ENCODE results near the gene THNSL1.
"Not testable (repeated sequence)": the region's sequence is repeated elsewhere in the genome, so short reads cannot be mapped to it uniquely, and the experiment has no call there.

THNSL1 gene

GRCh38 chr10:25011591-25011990, 4.8 kb upstream of the THNSL1 start:
- DNase-seq: not testable (repeated sequence)

- no peak for DNase-seq
Measured at GRCh38 chr10:25014579-25014978, 1.8 kb upstream of the THNSL1 start.

GRCh38 chr10:25015828-25016375, 510 bp upstream of the THNSL1 start, which contains the start of gene ENKUR:
Gene ENKUR, minus strand, starts transcription at chr10:25016158. Its CDS starts 222 bp downstream, at chr10:25015936.
- DNase-seq: peak; percentile 94

- DNase-seq: peak; percentile 10
Measured at GRCh38 chr10:25017154-25017590, 760 bp downstream of the THNSL1 start.

GRCh38 chr10:25017661-25018060, 1.2 kb downstream of the THNSL1 start:
- DNase-seq: no peak

- no peak for DNase-seq
Measured at GRCh38 chr10:25018703-25019102, 2.3 kb downstream of the THNSL1 start.

GRCh38 chr10:25023278-25023677, 6.9 kb downstream of the THNSL1 start:
- no peak for DNase-seq

GRCh38 chr10:25024528-25024927, 8.1 kb downstream of the THNSL1 start:
- no peak for DNase-seq

GRCh38 chr10:25026463-25026862, 10.1 kb downstream of the THNSL1 start:
- no peak for DNase-seq

GRCh38 chr10:25028711-25029110, 12.3 kb downstream of the THNSL1 start:
- DNase-seq: no peak

GRCh38 chr10:25029519-25029918, 13.1 kb downstream of the THNSL1 start:
- no peak for DNase-seq

- no peak for DNase-seq
Measured at GRCh38 chr10:25036381-25036780, 20.0 kb downstream of the THNSL1 start.

- no peak for DNase-seq
Measured at GRCh38 chr10:25038325-25038724, 21.9 kb downstream of the THNSL1 start.

GRCh38 chr10:25039531-25039930, 23.1 kb downstream of the THNSL1 start:
- DNase-seq: no peak

GRCh38 chr10:25046641-25047040, 30.2 kb downstream of the THNSL1 start:
- no peak for DNase-seq

- DNase-seq: no peak
Measured at GRCh38 chr10:25047088-25047487, 30.7 kb downstream of the THNSL1 start.

GRCh38 chr10:25047591-25048301, 31.3 kb downstream of the THNSL1 start:
- DNase-seq: no peak

- DNase-seq: no peak
Measured at GRCh38 chr10:25048450-25048849, 32.0 kb downstream of the THNSL1 start.

- no peak for DNase-seq
Measured at GRCh38 chr10:25049966-25050365, 33.6 kb downstream of the THNSL1 start.

- DNase-seq: no peak
Measured at GRCh38 chr10:25050402-25050801, 34.0 kb downstream of the THNSL1 start.

- DNase-seq: no peak
Measured at GRCh38 chr10:25052012-25052411, 35.6 kb downstream of the THNSL1 start.

GRCh38 chr10:25056726-25057125, 40.3 kb downstream of the THNSL1 start:
- no peak for DNase-seq

GRCh38 chr10:25057886-25058285, 41.5 kb downstream of the THNSL1 start:
- DNase-seq: no peak

- DNase-seq: no peak
Measured at GRCh38 chr10:25059990-25060389, 43.6 kb downstream of the THNSL1 start.

GRCh38 chr10:25061125-25061524, 44.7 kb downstream of the THNSL1 start:
- no peak for DNase-seq

All from activated T-cell treated with anti-CD3 and anti-CD28 coated beads for 4 hours (primary cell).